Upper lobe of left lung (tissue), 6 donors: ENCODE results near the gene TNFRSF8. TPM values are rescaled to one million over a fixed set of nuclear protein-coding genes. Genes with fewer than 3 reads are reported as not detected.
A peak's percentile ranks its signal among the peaks of the same experiment; 100 is the strongest.
"Not testable (repeated sequence)": the region's sequence is repeated elsewhere in the genome, so short reads cannot be mapped to it uniquely, and the experiment has no call there.

ENCODE experiments used
- ATAC-seq, 2 donors: fragments of 200-7000 bp; cut with Tn5 transposase; one replicate each; pipeline ENCODE4 v1.9.1; 2022; ENCODE audit warnings: mild to moderate bottlenecking in 2 of 2, moderate library complexity in 2 of 2; ENCODE audit not compliant: low FRiP score in 2 of 2
- DNase-seq, 2 donors: peaks; one replicate each; pipeline ENCODE4 v3.0.0-alpha.2; 2019 to 2020
- H3K27ac ChIP-seq, 4 donors: fragments of 200-600 bp; sonication (generic); one replicate each; pipeline ENCODE4 v1.5.1; 2016 to 2019
- H3K27me3 ChIP-seq, 4 donors: fragments of 200-600 bp; sonication (generic); one replicate each; pipeline ENCODE4 v1.5.1; 2017 to 2019
- H3K36me3 ChIP-seq, 4 donors: fragments of 200-600 bp; sonication (generic); one replicate each; pipeline ENCODE4 v1.5.1; 2016 to 2019
- H3K4me1 ChIP-seq, 4 donors: fragments of 200-600 bp; sonication (generic); one replicate each; pipeline ENCODE4 v1.5.1; 2018 to 2019
- H3K4me3 ChIP-seq, 4 donors: fragments of 200-600 bp; sonication (generic); one replicate each; pipeline ENCODE4 v1.5.1; 2017 to 2019; ENCODE audit warnings: mild to moderate bottlenecking in 2 of 4, moderate library complexity in 1 of 4
- H3K9me3 ChIP-seq, 4 donors: fragments of 200-600 bp; sonication (generic); one replicate each; pipeline ENCODE4 v1.5.1; 2018 to 2019
- CTCF ChIP-seq, 6 experiments: fragments of 450-650 bp in 4 of 6; fragments of 200-600 bp in 2 of 6; sonication (generic) in 2 of 6; IDR thresholded peaks; one replicate each; pipeline ENCODE4 v1.5.1; 2016 to 2019; ENCODE audit warnings: antibody characterized with exemption in 6 of 6
- EP300 ChIP-seq, 4 donors: sonication (generic); formaldehyde crosslinking; IDR thresholded peaks; one replicate each; pipeline ENCODE4 v1.5.1; 2017; ENCODE audit warnings: antibody characterized with exemption in 4 of 4, control low read depth in 2 of 4
- POLR2A ChIP-seq, 4 donors: fragments of 450-650 bp; IDR thresholded peaks; one replicate each; pipeline ENCODE4 v1.5.1; 2016 to 2017; ENCODE audit warnings: antibody characterized with exemption in 4 of 4, mild to moderate bottlenecking in 2 of 4
- POLR2AphosphoS5 ChIP-seq, 2 donors: sonication (generic); formaldehyde crosslinking; IDR thresholded peaks; one replicate each; pipeline ENCODE4 v1.5.1; 2017; ENCODE audit warnings: antibody characterized with exemption in 2 of 2
- WGBS, 2 donors: methylation state at CpG; one replicate each; pipeline ENCODE4 v1.1.5; 2017 to 2018; 5-methylcytosine and 5-hydroxymethylcytosine counted together
- total RNA-seq, 6 donors: library from RNA; depleted of rRNA in 4 of 6; stranded (reverse); fragments of >200 nt in 4 of 6; gene quantifications; one replicate each; pipeline versions ENCODE4 v1.1.0 to v1.2.1, GENCODE V29; 2016 to 2021
- donor health status: DM: no; HTN: no; CAD: no; lungs with moderate emphysema.
- donor health status: DM: no; HTN: yes; CAD: no; lungs with severe emphysema.

TNFRSF8 gene
- total RNA-seq, 6 donors from 2014 or later, result 0.22 to 3.3 (median 1.2) TPM

GRCh38 chr1:12032161-12032621, 30.9 kb upstream of the TNFRSF8 start:
- DNase-seq (peak in 1 of 2 donors; percentile 84), ATAC-seq (peak; percentile 45 to 90)
- Histone ChIP-seq H3K4me3 (no peak overlapping the region), H3K9me3 (no peaks in the 10 kb centered on the region), H3K27me3 (no peaks in the 10 kb centered on the region), H3K4me1 (peaks cover 0 to 11% (median 5%) of the 10 kb centered on the region in 4 donors), H3K27ac (peak overlapping the region in 3 of 4 donors; percentile 40 to 53 (median 44)), H3K36me3 (peaks cover 4 to 42% (median 35%) of the 10 kb centered on the region in 4 donors)
- TF ChIP-seq EP300 (IDR thresholded peaks at IDR 0.05) (no peak), POLR2AphosphoS5 (IDR thresholded peaks at IDR 0.05) (peak in 1 of 2 donors; percentile 17)
- 67 to 83% methylated on average over 10 of the region's 10 CpGs for WGBS, 2 donors

- 81 to 84% methylated on average over 5 of the region's 5 CpGs for WGBS, 2 donors
- H3K9me3 ChIP-seq, H3K27me3 ChIP-seq, H3K4me3 ChIP-seq, ATAC-seq, H3K27ac ChIP-seq, DNase-seq: not testable (repeated sequence)
- Histone ChIP-seq H3K36me3 (peaks cover 4 to 32% (median 27%) of the 10 kb centered on the region in 4 donors), H3K4me1 (peaks cover 0 to 11% (median 5%) of the 10 kb centered on the region in 4 donors)
Observed at GRCh38 chr1:12033441-12033840, 29.7 kb upstream of the TNFRSF8 start.

DNA sequence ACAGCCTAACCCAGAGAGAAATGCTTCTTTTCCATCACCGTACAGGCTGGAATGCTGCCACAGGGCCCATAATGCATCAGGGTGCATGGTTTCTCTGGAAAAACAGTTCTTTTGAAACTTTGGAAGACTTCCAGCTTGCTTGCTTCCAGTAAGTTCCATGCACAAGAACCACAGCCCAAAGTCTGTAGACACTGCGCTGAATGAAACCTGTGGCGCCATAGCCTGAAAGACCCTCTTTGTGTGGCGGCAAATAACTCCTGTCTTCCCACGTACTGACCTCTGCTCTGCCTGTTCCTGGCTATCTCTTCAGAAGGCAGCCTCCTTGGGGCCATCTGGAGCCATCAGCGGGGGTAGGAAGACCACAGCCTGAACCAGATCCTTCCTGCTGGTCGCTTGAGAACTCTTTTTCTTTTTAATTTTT, 28.7 kb upstream of the TNFRSF8 start:
- DNase-seq (no peak), ATAC-seq (no peak)
- Histone ChIP-seq H3K36me3 (peaks cover 2 to 22% (median 19%) of the 10 kb centered on the region in 4 donors), H3K9me3 (no peaks in the 10 kb centered on the region), H3K4me3 (no peak overlapping the region), H3K27me3 (no peaks in the 10 kb centered on the region), H3K27ac (no peak overlapping the region), H3K4me1 (peaks cover 0 to 11% (median 5%) of the 10 kb centered on the region in 4 donors)
- TF ChIP-seq CTCF (IDR thresholded peaks at IDR 0.05), result no peak
- 67 to 68% methylated on average over 6 to 7 of the region's 7 CpGs for WGBS, 2 donors

DNA sequence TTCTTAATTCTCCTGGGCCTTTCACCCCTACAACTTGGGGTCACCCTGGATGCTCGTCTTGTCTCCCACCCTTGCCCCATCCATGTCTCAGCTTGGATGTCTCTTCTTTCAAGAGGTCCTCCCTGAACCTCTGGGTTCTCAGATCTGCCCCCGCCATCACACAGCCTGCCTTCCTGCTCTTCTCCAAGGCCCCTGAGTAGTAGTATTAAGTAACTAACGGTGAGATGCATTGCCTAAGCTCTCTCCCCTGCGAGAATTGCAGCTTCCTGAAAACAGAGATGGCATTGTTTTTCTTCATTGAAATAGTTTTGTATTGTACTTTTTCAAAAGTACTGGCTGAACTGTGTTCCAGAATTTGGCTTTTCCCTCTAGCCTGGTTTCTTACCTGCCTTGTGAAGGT, 27.8 kb upstream of the TNFRSF8 start:
- ATAC-seq, result no peak
- H3K4me3 ChIP-seq, result no peak overlapping the region
- no peak for DNase-seq
- no peaks in the 10 kb centered on the region for H3K27me3 ChIP-seq
- H3K4me1 ChIP-seq, result peaks cover 0 to 11% (median 5%) of the 10 kb centered on the region in 4 donors
- peaks cover 0 to 13% (median 10%) of the 10 kb centered on the region in 4 donors for H3K36me3 ChIP-seq
- H3K9me3 ChIP-seq, result no peaks in the 10 kb centered on the region
- TF ChIP-seq POLR2AphosphoS5 (IDR thresholded peaks at IDR 0.05) (no peak), CTCF (IDR thresholded peaks at IDR 0.05) (no peak), POLR2A (IDR thresholded peaks at IDR 0.05) (no peak), EP300 (IDR thresholded peaks at IDR 0.05) (no peak)
- no peak overlapping the region for H3K27ac ChIP-seq
- 68 to 71% methylated on average over 4 of the region's 4 CpGs for WGBS, 2 donors

- 83 to 86% methylated on average over 15 to 17 of the region's 18 CpGs for WGBS, 2 donors
- H3K4me1 ChIP-seq, result peaks cover 0 to 11% (median 2%) of the 10 kb centered on the region in 4 donors
- TF ChIP-seq EP300 (IDR thresholded peaks at IDR 0.05) (no peak), POLR2AphosphoS5 (IDR thresholded peaks at IDR 0.05) (no peak), POLR2A (IDR thresholded peaks at IDR 0.05) (no peak), CTCF (IDR thresholded peaks at IDR 0.05) (no peak)
- no peaks in the 10 kb centered on the region for H3K27me3 ChIP-seq
- no peak overlapping the region for H3K27ac ChIP-seq
- H3K36me3 ChIP-seq, result no peaks in the 10 kb centered on the region
- no peak overlapping the region for H3K4me3 ChIP-seq
- DNase-seq (no peak), ATAC-seq (no peak)
- no peaks in the 10 kb centered on the region for H3K9me3 ChIP-seq
Observed at GRCh38 chr1:12037486-12038355, 25.4 kb upstream of the TNFRSF8 start.
